ENCODE measurements around the gene PTPRK. TPM values are rescaled to one million over a fixed set of nuclear protein-coding genes. Genes with fewer than 3 reads are reported as not detected.

PTPRK gene
- total RNA-seq, 2 experiments from 2014 or later: not detected

GRCh38 chr6:128095362-128095761 lies 425.0 kb downstream of the PTPRK start:
- BruUV-seq (replicated peaks): no TSS peak
- POLR2A ChIA-PET: interaction anchor here (0.6 kb wide), 1 partner anchor 1572 kb away, joined by 3 read pairs; no protein-coding TSS in a partner anchor
- H3K9me3 ChIP-seq (ENCODE audit: low read length): no peaks in the 10 kb centered on the region

GRCh38 chr6:128079021-128079420 lies 441.4 kb downstream of the PTPRK start:
- H3K36me3 ChIP-seq (ENCODE audit: insufficient read depth, low read length): no peaks in the 10 kb centered on the region
- intact Hi-C loops (cut with micrococcal nuclease; ENCODE audit: unreplicated experiment): no loop called here
- no TSS peak for BruUV-seq (replicated peaks)
- no peak for TF ChIP-seq CTCF (conservative IDR thresholded peaks at IDR 0.05; ENCODE audit: low read length)
- TF ChIP-seq EZH2phosphoT487 (IDR thresholded peaks at IDR 0.05; ENCODE audit: borderline replicate concordance, low read depth, low read length): no peak
- H3K9me3 ChIP-seq (ENCODE audit: low read length): no peaks in the 10 kb centered on the region
- H3K4me1 ChIP-seq (ENCODE audit: insufficient read depth, low read length, poor library complexity, severe bottlenecking): no peaks in the 10 kb centered on the region
- no peak overlapping the region for H3K4me2 ChIP-seq (ENCODE audit: low read length)
- H4K20me1 ChIP-seq (ENCODE audit: insufficient read depth, low read length): no peaks in the 10 kb centered on the region
- no peak overlapping the region for H3K4me3 ChIP-seq (ENCODE audit: low read depth, low read length, poor library complexity, severe bottlenecking)
- no peaks in the 10 kb centered on the region for H3K9me2 ChIP-seq (ENCODE audit: insufficient read depth, low read length)
- no peaks in the 10 kb centered on the region for H3K79me2 ChIP-seq (ENCODE audit: insufficient read depth, low read depth, low read length)
- ChIA-PET POLR2A (no interaction called here), CTCF (ENCODE audit: unreplicated experiment) (no interaction called here)
- H2AFZ ChIP-seq (ENCODE audit: low read length): no peak overlapping the region
- H3K27ac ChIP-seq (ENCODE audit: low read depth, low read length, poor library complexity, severe bottlenecking): no peak overlapping the region
- no peak for DNase-seq (ENCODE audit: low spot score)

More at GRCh38 chr6:128095362-128095761, 425.0 kb downstream of the PTPRK start:
- no peak for TF ChIP-seq CTCF (conservative IDR thresholded peaks at IDR 0.05; ENCODE audit: low read length)
- TF ChIP-seq EZH2phosphoT487 (IDR thresholded peaks at IDR 0.05; ENCODE audit: borderline replicate concordance, low read depth, low read length): no peak
- no peak overlapping the region for H3K4me2 ChIP-seq (ENCODE audit: low read length)
- no peak for DNase-seq (ENCODE audit: low spot score)
- no peaks in the 10 kb centered on the region for H3K4me1 ChIP-seq (ENCODE audit: insufficient read depth, low read length, poor library complexity, severe bottlenecking)
- no peaks in the 10 kb centered on the region for H3K79me2 ChIP-seq (ENCODE audit: insufficient read depth, low read depth, low read length)
- no peaks in the 10 kb centered on the region for H3K9me2 ChIP-seq (ENCODE audit: insufficient read depth, low read length)
- intact Hi-C loops (cut with micrococcal nuclease; ENCODE audit: unreplicated experiment): no loop called here
- H3K27ac ChIP-seq (ENCODE audit: low read depth, low read length, poor library complexity, severe bottlenecking): no peak overlapping the region
- H4K20me1 ChIP-seq (ENCODE audit: insufficient read depth, low read length): no peaks in the 10 kb centered on the region
- no peak overlapping the region for H2AFZ ChIP-seq (ENCODE audit: low read length)
- CTCF ChIA-PET (ENCODE audit: unreplicated experiment): no interaction called here
- no peak overlapping the region for H3K4me3 ChIP-seq (ENCODE audit: low read depth, low read length, poor library complexity, severe bottlenecking)
- no peaks in the 10 kb centered on the region for H3K36me3 ChIP-seq (ENCODE audit: insufficient read depth, low read length)

GRCh38 chr6:128078276-128078675 lies 442.1 kb downstream of the PTPRK start:
- no peak overlapping the region for H3K4me2 ChIP-seq (ENCODE audit: low read length)
- DNase-seq (ENCODE audit: low spot score): no peak

More at GRCh38 chr6:128078276-128078675, 442.1 kb downstream of the PTPRK start:
- no peak overlapping the region for H2AFZ ChIP-seq (ENCODE audit: low read length)
- no peaks in the 10 kb centered on the region for H3K9me2 ChIP-seq (ENCODE audit: insufficient read depth, low read length)
- CTCF ChIA-PET (ENCODE audit: unreplicated experiment): no interaction called here
- intact Hi-C loops (cut with micrococcal nuclease; ENCODE audit: unreplicated experiment): no loop called here
- TF ChIP-seq CTCF (conservative IDR thresholded peaks at IDR 0.05; ENCODE audit: low read length): no peak
- no peak for TF ChIP-seq EZH2phosphoT487 (IDR thresholded peaks at IDR 0.05; ENCODE audit: borderline replicate concordance, low read depth, low read length)
- POLR2A ChIA-PET: no interaction called here
- no TSS peak for BruUV-seq (replicated peaks)
- H3K79me2 ChIP-seq (ENCODE audit: insufficient read depth, low read depth, low read length): no peaks in the 10 kb centered on the region
- no peak overlapping the region for H3K27ac ChIP-seq (ENCODE audit: low read depth, low read length, poor library complexity, severe bottlenecking)
- H4K20me1 ChIP-seq (ENCODE audit: insufficient read depth, low read length): no peaks in the 10 kb centered on the region
- no peaks in the 10 kb centered on the region for H3K36me3 ChIP-seq (ENCODE audit: insufficient read depth, low read length)
- no peaks in the 10 kb centered on the region for H3K9me3 ChIP-seq (ENCODE audit: low read length)
- H3K4me3 ChIP-seq (ENCODE audit: low read depth, low read length, poor library complexity, severe bottlenecking): no peak overlapping the region
- no peaks in the 10 kb centered on the region for H3K4me1 ChIP-seq (ENCODE audit: insufficient read depth, low read length, poor library complexity, severe bottlenecking)
